ENCODE results near the gene CDKN2AIP.
"Not testable (repeated sequence)": the region's sequence is repeated elsewhere in the genome, so short reads cannot be mapped to it uniquely, and the experiment has no call there.

Gene CDKN2AIP

GRCh38 chr4:183448436-183448835, 4.0 kb downstream of the CDKN2AIP start:
- no peak for DNase-seq (ENCODE audit: low read depth in 3 of 3)

- DNase-seq (ENCODE audit: low read depth in 3 of 3), result no peak
Observed at GRCh38 chr4:183449193-183449882, 4.9 kb downstream of the CDKN2AIP start.

DNA sequence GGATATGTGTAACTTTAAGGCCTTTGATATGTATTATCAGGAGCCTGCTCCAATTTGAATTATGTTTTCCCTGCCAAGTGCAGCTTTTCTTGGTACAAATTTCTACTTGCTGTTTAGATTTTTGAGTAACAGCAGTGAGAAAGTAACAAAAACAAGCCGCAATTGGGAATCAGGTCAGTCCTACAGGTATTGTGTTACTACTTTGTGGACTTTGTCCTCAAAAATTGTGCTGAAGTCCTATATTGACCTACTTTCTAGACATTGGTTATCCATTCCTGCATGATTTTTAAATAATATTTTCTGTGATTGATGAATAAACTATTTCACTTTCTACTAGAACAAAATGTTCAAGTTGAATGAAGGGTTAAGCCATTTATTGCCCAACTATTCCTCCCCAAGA, 5.7 kb downstream of the CDKN2AIP start:
- no peak for DNase-seq (ENCODE audit: low read depth in 3 of 3)

GRCh38 chr4:183455431-183456195, 11.2 kb downstream of the CDKN2AIP start:
- DNase-seq (ENCODE audit: low read depth in 3 of 3), result no peak

GRCh38 chr4:183458005-183458404, 13.6 kb downstream of the CDKN2AIP start:
- DNase-seq (ENCODE audit: low read depth in 3 of 3), result no peak

DNA sequence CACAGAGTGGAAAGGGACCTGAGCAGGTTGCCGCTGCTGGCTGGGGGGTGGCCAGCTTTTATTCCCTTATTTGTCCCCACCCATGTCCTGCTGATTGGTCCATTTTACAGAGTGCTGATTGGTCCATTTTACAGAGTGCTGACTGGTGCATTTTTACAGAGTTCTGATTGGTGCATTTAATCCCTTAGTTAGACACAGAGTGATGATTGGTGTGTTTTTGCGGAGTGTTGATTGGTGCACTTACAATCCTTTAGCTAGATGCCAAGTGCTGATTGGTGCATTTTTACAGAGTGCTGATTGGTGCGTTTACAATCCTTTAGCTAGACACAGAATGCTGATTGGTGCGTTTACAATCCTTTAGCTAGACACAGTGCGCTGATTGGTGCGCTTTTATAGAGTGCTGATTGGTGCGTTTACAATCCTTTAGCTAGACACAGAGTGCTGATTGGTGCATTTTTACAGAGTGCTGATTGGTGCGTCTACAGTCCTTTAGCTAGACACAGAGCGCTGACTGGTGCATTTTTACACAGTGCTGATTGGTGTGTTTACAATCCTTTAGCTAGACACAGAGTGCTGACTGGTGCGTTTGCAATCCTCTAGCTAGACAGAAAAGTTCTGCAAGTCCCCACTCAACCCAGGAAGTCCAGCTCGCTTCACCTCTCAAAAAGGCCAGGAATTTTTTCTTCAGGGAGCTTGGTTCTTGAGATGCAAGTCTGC, 19.6 kb downstream of the CDKN2AIP start:
- DNase-seq (ENCODE audit: low read depth in 3 of 3), result not testable (repeated sequence)

DNA sequence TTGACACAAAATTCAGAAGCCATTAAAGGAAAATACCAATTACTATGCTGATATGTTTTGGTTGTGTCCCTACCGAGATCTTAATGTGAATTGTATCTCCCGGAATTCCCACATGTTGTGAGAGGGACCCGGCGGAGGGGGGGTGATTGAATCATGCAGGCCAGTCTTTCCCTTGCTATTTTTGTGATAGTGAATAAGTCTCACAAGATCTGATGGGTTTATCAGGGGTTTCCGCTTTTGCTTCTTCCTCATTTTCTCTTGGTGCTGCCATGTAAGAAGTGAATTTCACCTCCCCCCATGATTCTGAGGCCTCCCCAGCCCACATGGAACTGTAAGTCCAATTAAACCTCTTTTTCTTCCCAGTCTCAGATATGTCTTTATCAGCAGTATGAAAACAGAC, 21.4 kb downstream of the CDKN2AIP start:
- DNase-seq (ENCODE audit: low read depth in 3 of 3), result not testable (repeated sequence)

DNA sequence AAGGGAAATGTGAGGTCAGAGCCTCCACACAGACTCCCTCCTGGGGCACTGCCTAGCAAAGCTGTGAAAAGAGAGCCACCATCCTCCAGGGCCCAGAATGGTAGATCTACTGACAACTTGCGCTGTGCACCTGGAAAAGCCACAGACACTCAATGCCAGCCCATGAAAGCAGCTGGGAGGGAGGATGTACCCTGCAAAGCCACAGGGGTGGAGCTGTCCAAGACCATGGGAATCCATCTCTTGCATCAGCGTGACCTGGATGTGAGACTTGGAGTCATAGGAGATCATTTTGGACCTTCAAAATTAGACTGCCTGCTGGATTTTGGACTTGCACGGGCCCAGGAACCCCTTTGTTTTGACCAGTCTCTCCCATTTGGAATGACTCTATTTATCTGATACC, 22.8 kb downstream of the CDKN2AIP start:
- DNase-seq (ENCODE audit: low read depth in 3 of 3), result no peak

DNA sequence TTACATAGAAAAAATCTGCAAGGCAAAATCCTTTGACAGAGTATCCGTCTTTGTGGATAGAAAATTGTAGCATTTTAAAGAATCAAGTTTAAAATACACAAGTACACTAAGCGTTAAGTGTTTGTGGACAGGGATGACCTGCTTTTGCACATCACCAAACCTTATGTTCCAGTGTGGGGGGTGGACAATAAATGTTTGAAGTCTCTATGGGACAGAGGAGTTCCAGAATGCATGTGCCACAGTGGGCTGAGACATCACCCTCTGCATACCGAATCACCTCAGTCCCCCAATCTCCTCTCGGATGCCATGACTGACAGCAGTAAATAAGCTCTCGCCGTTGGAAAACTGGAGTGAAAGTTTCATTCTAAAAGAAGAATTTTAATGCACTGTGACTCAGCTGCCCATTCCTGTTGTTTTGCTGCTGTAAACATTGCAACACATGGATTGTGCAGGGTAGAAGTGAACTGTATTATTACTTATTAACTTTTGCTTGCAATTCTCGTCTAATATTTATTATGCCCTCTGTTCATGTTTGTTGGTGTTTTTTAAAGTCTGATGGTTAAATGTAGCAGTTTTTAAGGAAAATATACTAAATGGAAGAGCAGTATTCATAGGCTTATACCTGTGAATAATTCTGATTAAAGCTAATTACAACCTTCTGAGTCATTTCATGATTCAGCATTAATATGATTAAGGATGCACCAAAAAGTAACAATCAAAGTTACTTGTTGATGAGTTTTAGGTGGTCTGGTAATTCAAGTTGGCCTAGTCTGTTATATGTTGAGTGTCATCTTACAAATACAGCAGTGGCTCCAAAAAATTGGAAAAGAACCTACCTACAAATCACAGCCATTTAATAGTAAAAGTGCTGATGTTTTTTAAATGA, 24.0 kb downstream of the CDKN2AIP start:
- DNase-seq (ENCODE audit: low read depth in 3 of 3), result no peak

GRCh38 chr4:183469285-183469684, 24.8 kb downstream of the CDKN2AIP start:
- no peak for DNase-seq (ENCODE audit: low read depth in 3 of 3)

DNA sequence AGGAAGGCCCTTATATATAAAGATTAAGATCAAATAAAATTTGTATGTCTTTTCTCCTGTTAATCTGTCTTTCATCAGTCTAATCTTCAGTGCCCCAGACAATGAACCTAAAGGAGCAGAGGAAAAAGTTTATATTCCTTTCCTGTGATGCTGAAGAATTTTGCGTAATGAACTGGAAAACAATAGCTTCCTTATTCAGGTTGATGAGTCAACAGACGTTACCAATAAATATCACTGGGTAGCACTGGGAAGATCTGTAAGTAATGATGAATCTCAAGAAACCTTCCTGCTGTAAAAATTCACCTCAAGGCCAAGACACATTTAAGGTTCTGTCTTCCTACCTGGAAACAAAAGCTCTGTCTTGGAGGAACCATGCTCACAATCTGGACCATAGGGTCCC, 25.5 kb downstream of the CDKN2AIP start:
- no peak for DNase-seq (ENCODE audit: low read depth in 3 of 3)

DNA sequence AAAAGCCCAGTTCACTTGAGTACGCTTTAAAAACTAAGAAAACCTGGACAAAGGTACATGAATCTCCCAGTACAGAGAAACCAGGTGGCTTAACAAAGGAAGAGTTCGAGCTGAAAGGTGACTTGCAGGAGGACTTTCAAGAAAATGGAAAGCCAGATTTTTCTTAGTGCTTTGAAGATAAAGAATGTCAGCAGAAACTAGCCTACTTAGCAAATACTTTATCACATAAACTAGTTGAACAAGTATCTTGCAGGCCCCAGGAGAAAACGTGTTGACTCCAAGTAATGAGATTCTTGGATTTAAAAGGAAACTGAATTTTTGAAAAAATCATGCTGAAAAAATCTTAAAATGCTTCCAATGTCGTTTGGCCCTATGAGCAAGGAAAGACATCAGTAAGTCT, 26.4 kb downstream of the CDKN2AIP start:
- DNase-seq (ENCODE audit: low read depth in 3 of 3), result no peak

- DNase-seq (ENCODE audit: low read depth in 3 of 3), result peak; percentile 62 to 78 (median 76)
Observed at GRCh38 chr4:183471946-183472708, 27.7 kb downstream of the CDKN2AIP start.

GRCh38 chr4:183478123-183478522, 33.7 kb downstream of the CDKN2AIP start:
- DNase-seq (ENCODE audit: low read depth in 3 of 3), result no peak

GRCh38 chr4:183478926-183479325, 34.5 kb downstream of the CDKN2AIP start:
- DNase-seq (ENCODE audit: low read depth in 3 of 3), result no peak

GRCh38 chr4:183482515-183483095, 38.2 kb downstream of the CDKN2AIP start:
- DNase-seq (ENCODE audit: low read depth in 3 of 3), result not testable (repeated sequence)

DNA sequence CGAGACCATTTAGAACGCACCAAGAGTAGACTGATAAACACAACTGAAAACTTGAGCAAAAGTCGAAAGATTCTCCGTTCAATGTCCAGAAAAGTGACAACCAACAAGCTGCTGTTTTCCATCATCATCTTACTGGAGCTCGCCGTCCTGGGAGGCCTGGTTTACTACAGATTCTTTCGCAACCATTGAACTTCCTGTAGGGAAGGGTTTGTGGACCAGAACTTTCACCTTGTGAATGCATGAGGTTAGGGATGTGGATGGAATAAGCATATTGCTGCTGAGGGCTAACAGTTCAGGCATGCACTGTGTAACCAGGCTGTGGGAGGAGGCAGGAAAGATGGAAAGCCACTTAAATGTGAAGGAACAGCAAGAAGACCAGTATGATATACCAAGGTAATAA, 39.6 kb downstream of the CDKN2AIP start:
- no peak for DNase-seq (ENCODE audit: low read depth in 3 of 3)

GRCh38 chr4:183485411-183486160, 41.1 kb downstream of the CDKN2AIP start:
- DNase-seq (ENCODE audit: low read depth in 3 of 3), result no peak

GRCh38 chr4:183492791-183493222, 48.4 kb downstream of the CDKN2AIP start:
- no peak for DNase-seq (ENCODE audit: low read depth in 3 of 3)

DNA sequence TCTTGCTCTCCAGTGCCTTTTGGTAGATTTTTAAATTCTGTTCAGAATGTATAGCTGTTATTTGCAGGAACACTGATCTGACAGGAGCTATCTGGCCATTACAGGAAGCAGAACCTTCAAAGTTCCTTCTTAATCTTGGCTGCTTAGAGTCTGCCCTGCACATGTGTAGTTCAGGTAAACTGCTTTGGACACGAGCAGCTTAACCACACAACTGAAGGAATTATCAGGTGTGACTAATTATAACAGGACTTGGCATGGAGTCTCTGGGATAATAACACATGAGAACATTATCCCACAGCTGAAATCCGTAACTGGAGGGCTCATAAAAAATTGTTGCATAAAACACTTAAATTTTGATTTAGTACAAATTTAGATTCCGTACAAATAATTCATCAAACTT, 48.8 kb downstream of the CDKN2AIP start:
- no peak for DNase-seq (ENCODE audit: low read depth in 3 of 3)
